Lower lobe of right lung (tissue), 2 donors: ENCODE measurements around the gene EIPR1. TPM values are rescaled to one million over a fixed set of nuclear protein-coding genes. Genes with fewer than 3 reads are reported as not detected.

ENCODE experiments used
- ATAC-seq, 2 donors: fragments of 200-7000 bp; cut with Tn5 transposase; one replicate each; pipeline ENCODE4 v1.9.1; 2020 to 2022; ENCODE audit warnings: mild to moderate bottlenecking in 2 of 2, moderate library complexity in 2 of 2
- DNase-seq: peaks from one replicate; pipeline ENCODE4 v3.0.0-alpha.2; 2020
- H3K27ac ChIP-seq: fragments of 200-600 bp; one replicate; pipeline ENCODE4 v1.8.0; 2022
- H3K27me3 ChIP-seq: fragments of 200-600 bp; one replicate; pipeline ENCODE4 v1.8.0; 2022; ENCODE audit warnings: low read depth
- H3K36me3 ChIP-seq: fragments of 200-600 bp; one replicate; pipeline ENCODE4 v1.8.0; 2022; ENCODE audit warnings: mild to moderate bottlenecking
- H3K4me1 ChIP-seq: fragments of 200-600 bp; one replicate; pipeline ENCODE4 v1.8.0; 2022
- H3K4me3 ChIP-seq: fragments of 200-600 bp; one replicate; pipeline ENCODE4 v1.8.0; 2022; ENCODE audit warnings: mild to moderate bottlenecking
- H3K9me3 ChIP-seq: fragments of 200-600 bp; one replicate; pipeline ENCODE4 v1.8.0; 2022
- CTCF ChIP-seq: fragments of 200-600 bp; IDR thresholded peaks from one replicate; pipeline ENCODE4 v1.8.0; 2022; ENCODE audit warnings: antibody characterized with exemption, mild to moderate bottlenecking
- intact Hi-C: fragments of 100-400 bp; cut with DNase I; formaldehyde crosslinking; loops from one replicate; pipeline ENCODE4 v1.11.0; 2022
- total RNA-seq: library from RNA; stranded (reverse); fragmentation: NEBNext Ultra II Directional; extraction: Animal tissue kit (Norgen Biotek cat#: 25700); gene quantifications from one replicate; pipeline ENCODE4 v1.2.1, GENCODE V29; 2021
- donor health status: DM: no; HTN: yes; CAD: no; lungs with severe emphysema.

Gene EIPR1
- total RNA-seq, 1 donor from 2014 or later: 14.9 TPM

GRCh38 chr2:3193443-3194330 is 183.9 kb downstream of the EIPR1 start:
- H3K4me3 ChIP-seq: no peak overlapping the region
- no peaks in the 10 kb centered on the region for H3K9me3 ChIP-seq
- intact Hi-C loops: no loop called here
- H3K27me3 ChIP-seq: no peaks in the 10 kb centered on the region
- H3K4me1 ChIP-seq: peaks cover 4% of the 10 kb centered on the region
- no peak for ATAC-seq
- DNase-seq: no peak
- TF ChIP-seq CTCF: no peak
- no peak overlapping the region for H3K27ac ChIP-seq
- peaks cover 37% of the 10 kb centered on the region for H3K36me3 ChIP-seq

GRCh38 chr2:3192920-3193319 is 184.7 kb downstream of the EIPR1 start:
- no peak for TF ChIP-seq CTCF
- Histone ChIP-seq H3K4me3 (no peak overlapping the region), H3K27me3 (no peaks in the 10 kb centered on the region), H3K9me3 (no peaks in the 10 kb centered on the region), H3K27ac (no peak overlapping the region), H3K36me3 (peaks cover 43% of the 10 kb centered on the region), H3K4me1 (peaks cover 4% of the 10 kb centered on the region)
- ATAC-seq: no peak
- intact Hi-C loops: no loop called here
- DNase-seq: no peak

GRCh38 chr2:3192281-3192818 is 185.3 kb downstream of the EIPR1 start:
- Histone ChIP-seq H3K9me3 (no peaks in the 10 kb centered on the region), H3K4me3 (no peak overlapping the region), H3K4me1 (peaks cover 4% of the 10 kb centered on the region), H3K36me3 (peaks cover 43% of the 10 kb centered on the region), H3K27ac (no peak overlapping the region), H3K27me3 (no peaks in the 10 kb centered on the region)
- ATAC-seq (no peak), DNase-seq (no peak)
- intact Hi-C loops: no loop called here
- no peak for TF ChIP-seq CTCF

GRCh38 chr2:3189961-3190360 is 187.7 kb downstream of the EIPR1 start:
- no peak overlapping the region for H3K4me3 ChIP-seq
- peaks cover 41% of the 10 kb centered on the region for H3K36me3 ChIP-seq
- no peaks in the 10 kb centered on the region for H3K9me3 ChIP-seq
- ATAC-seq: no peak
- peak; percentile 35 for DNase-seq
- H3K27ac ChIP-seq: no peak overlapping the region
- TF ChIP-seq CTCF: no peak
- no peaks in the 10 kb centered on the region for H3K27me3 ChIP-seq
- peaks cover 4% of the 10 kb centered on the region for H3K4me1 ChIP-seq
- intact Hi-C loops: no loop called here

GRCh38 chr2:3189076-3189591 is 188.5 kb downstream of the EIPR1 start:
- peaks cover 4% of the 10 kb centered on the region for H3K4me1 ChIP-seq
- H3K27me3 ChIP-seq: no peaks in the 10 kb centered on the region
- TF ChIP-seq CTCF: no peak
- intact Hi-C loops: no loop called here
- no peaks in the 10 kb centered on the region for H3K9me3 ChIP-seq
- H3K4me3 ChIP-seq: no peak overlapping the region
- no peak overlapping the region for H3K27ac ChIP-seq
- ATAC-seq (no peak), DNase-seq (peak; percentile 29)
- H3K36me3 ChIP-seq: peaks cover 38% of the 10 kb centered on the region
